ENCODE results near the gene PRG3.

GRCh38 chr11:57407010-57407920 lies 26.3 kb upstream of the PRG3 start:
- TF ChIP-seq CTCF (conservative IDR thresholded peaks at IDR 0.05; ENCODE audit: low read depth, low read length) (no peak), EZH2 (IDR thresholded peaks at IDR 0.05; ENCODE audit: low read length, unreplicated experiment) (no peak), EZH2phosphoT487 (IDR thresholded peaks at IDR 0.05; ENCODE audit: borderline replicate concordance, low read length) (no peak)
